Activated CD4-positive, alpha-beta T cell treated with anti-CD3 and anti-CD28 coated beads for 24 hours (primary cell): ENCODE data around the gene ACSL6.

Experiments used
- DNase-seq, 2 donors: peaks; one replicate each; pipeline ENCODE4 v3.0.0-alpha.2; 2020; ENCODE audit warnings: low read depth in 2 of 2

The ACSL6 gene

DNA sequence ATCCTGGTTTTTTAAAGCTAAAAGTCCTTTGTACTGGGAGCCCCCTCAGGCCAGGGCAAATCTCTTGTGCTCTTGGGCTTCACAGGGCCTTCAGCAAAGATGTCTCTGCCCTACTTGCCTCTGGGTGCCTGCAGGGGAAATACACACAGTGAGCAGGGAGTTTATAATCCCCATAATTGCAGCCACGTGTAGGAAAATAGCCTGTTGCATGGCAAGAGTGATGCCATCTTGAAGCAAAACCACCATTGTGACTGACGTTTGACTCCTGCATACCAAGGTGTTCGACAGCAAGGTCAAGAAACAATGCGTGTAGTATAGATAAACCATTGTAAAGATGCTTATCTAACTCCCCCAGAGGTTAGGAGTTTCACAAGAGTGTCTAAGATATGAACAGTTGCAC, 37.6 kb upstream of the ACSL6 start:
- no peak for DNase-seq

DNA sequence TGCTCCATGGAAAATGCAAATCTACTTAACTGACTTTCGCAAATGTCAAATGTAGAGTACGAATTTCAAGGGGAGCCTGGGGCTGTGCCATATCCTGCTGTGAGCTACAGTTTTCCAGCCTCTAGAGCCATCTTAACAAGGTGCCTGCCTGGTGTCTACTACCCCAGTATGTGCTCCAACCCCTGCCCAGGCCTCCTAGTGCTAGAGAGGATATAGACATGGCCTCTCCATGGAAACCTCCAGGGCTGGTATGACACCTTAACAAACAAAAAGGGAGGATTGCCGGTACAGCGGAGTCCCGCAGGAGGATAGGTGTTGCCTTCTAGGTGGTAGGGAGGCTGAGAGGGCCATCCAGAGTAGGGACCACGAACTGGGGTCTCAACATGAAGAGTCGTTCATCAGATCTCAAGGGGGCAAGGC, 35.4 kb upstream of the ACSL6 start:
- DNase-seq: no peak

DNA sequence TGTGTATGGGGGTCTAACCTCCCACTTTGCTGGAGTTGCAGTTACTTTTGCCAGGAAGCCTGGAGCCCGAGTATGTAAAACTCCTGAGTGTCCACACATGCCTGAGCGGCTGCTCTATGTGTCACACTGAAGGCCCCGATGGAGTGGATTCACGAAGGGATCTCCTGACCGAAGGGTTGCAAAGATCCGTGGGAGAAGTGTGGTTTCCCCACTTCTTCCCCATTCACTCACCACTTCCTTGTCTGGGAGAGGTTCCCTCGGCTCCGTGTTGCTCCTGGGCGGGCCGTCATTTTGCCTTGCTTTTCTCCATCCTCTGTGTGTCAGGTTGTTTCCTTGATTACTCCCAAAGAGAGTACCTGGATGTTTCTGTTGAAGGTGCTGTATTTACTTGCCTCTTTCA, 32.7 kb upstream of the ACSL6 start:
- DNase-seq: no peak

DNA sequence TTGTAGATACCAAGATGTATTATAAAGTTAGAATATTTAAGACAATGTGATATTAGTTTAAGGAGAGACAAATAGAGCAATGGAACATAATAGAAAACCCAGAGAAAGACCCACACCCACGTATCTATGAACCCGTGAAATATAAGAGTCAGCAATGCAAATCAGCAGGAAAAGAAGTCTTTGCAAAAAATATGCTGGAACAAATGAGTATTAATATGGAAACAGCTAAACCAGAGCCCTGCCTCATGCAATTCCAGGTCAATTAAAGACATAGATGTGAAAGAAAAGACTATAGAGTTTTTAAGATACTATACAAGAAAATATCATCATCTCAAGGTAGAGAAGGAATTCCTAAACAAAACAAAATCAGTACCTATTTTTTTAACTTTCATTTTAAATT, 25.9 kb upstream of the ACSL6 start:
- DNase-seq: no peak

DNA sequence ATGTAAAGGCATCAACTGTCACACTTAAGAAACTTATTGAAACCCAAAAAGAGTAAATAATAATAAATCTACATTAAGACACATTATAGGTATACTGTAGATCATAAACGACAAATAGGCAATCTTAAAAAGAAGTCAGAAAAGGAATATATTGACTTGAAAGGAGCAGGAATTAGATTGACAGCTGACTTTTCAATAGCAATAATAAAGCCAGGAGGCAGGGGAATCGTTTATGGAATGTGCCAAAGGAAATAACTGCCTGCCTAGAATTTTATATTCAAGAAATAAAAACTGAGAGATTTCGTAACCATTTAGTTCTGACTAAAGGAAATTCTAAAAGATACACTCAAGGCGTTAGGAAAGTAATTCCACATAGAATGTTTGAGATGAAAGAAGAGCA, 21.7 kb upstream of the ACSL6 start:
- DNase-seq: no peak

DNA sequence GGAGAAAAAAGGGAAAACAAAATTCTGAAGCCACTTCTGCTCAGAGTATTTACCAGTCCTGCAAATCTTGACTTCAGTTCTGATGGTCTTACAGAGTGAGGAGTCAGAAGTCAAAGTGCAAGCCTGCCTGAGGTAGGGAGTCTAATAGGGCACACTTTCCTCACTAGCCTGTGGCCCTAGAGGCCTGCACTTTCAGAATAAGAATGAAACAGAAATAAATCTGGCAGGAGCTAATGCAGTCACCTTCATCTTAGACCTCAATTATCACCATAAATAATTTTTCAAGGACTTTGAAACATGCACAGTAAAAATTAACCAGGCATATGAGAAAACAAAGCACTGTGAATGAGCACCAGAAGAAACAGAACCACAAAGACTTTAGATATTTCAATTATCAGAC, 20.7 kb upstream of the ACSL6 start:
- DNase-seq: no peak

DNA sequence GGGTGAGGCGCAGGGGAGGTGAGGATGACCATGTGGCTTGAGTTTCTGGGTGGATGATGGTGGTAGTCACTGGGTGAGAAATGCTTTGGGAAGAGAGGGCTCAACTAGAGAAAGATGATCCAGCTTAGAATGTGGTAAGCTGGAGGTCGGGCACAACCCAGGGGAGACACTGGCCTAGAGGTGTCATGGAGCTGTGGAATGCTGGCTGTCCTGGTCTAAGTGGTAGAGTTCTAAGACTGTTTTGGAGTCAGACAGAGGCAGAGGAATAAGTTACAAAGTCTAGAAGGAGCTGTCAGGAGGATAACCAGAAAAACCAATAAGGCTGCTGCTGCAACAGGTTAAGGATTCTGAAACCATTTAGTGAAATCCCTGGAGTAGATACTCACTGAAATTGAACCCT, 19.2 kb upstream of the ACSL6 start:
- no peak for DNase-seq

DNA sequence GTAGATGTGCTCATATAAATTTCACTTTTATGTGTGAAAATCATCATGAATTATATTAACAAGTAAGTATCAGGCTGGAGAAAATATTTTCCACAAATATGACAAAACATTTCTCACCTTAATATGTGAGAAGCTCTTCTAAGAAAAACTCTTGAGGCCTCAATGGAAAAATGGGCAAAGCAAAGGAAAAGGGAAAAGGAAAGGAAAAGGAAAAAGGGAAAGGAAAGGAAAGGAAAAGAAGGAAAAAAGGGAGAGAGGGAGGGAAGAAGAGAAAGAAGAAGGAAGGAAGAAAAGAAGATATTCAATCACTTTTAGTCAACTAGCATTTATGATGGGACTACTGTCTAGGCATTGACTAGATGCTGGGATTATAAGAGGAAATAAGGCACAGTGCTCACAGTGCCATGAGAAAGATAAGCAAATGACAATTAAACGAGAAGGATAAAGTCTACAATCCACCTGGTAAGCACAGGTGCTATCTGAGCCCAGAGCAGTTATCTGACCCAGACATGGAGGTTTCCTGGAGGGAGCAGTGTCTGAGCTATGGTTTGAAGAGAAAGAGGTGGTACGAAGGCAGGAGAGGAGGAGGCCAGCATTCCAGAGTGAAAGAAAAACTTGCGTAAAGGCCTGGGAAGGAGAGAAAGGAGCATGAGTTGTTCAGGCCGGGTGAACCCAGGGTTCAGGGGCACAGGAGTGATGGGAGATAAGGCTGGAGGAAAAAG, 18.3 kb upstream of the ACSL6 start:
- no peak for DNase-seq

DNA sequence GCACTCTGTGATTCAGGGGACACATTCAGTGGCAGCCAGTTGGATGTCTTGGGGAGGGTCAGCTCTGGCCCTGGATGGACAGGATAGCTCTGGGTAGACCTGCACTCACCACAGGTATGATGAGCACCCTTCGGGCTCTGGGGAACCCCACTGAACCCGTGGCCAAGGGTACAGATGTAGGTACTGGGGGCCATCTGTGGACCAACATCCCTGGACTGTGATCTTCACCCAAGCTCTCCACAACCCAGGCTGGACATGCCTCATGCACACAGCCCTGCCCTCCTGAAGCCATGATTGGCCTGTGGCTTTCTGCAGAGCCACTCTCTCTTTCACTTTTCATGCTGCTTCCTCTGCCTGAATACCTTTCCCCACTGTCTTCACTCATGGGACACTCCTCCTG, 15.6 kb upstream of the ACSL6 start:
- DNase-seq: no peak

DNA sequence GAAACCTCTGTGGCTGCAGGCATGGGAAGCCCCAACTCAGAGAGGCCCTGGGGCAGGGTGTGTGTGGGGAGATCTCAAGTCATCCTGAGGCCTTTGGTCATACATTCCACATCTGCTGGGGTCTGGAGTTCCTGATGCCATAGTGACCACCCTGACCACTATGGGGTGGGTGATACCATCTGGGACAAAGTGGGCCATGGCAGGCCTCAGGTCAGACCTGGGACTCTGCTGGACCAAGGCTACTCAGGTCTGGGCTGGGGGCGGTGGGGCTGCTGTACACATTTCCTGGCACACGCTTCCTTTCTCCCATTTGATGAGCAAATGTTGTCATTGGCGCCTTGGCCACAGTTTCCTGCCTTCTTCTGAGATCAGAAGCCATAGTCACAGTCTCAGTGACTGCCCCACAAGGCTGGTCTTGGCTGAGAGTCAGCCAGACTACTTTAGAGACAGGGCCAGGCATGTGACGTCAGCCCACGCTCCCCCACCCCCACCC, 15.1 kb upstream of the ACSL6 start:
- no peak for DNase-seq

DNA sequence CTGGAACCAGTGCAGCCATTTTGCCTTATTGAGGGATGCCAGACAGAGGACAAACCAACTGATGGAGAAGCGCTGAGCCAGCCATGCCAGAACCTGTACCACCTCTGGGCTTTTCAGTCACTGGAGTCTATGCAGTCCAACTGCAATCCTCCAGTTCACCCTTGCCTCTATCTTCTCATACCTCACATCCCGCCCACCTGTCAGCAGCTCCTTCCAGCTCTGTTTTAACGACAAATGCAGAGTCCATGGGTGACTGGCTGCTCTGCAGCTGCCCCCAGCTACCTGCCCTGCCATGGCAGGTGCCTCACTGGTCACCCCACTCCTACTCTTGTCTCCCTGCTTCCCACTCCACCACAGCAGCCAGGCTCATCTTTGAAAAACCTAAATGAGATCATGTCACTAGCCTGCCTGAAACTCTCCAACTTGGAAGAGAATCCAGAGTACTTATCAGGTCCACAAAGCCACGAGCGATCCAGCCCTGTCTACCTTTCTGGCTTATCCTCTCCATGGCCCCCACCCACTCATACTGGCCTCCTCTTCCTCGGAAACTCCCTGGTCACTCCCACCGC, 14.0 kb upstream of the ACSL6 start:
- DNase-seq: no peak

DNA sequence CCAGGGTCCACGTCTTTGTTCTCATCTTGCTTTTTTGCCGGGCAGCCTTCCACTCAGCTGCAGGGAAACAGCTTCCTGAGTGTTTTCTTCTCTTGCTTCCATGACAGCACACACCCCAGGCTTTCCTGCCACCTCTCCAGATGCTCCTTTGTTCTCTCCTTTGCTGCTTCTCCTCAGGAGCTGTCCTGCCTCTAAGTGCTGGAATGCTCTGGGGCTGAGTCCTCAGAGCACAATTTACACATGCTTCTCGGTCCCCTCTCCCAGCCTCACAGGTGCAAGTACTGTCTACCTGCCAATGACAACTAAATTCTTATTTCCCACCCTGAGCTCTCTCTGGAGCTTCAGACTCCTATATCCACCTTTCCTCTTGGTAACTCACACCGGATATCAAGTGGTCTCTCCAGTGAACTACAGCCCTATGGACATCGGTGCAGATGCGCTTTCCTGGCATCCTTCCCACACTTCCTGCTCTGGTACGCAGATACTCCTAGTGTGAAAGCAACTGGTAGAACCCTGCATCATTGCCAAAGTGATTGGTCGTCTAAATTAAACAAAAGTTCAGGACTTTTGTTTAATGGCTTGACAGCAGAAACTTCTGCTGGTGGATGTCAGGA, 13.4 kb upstream of the ACSL6 start:
- no peak for DNase-seq

DNA sequence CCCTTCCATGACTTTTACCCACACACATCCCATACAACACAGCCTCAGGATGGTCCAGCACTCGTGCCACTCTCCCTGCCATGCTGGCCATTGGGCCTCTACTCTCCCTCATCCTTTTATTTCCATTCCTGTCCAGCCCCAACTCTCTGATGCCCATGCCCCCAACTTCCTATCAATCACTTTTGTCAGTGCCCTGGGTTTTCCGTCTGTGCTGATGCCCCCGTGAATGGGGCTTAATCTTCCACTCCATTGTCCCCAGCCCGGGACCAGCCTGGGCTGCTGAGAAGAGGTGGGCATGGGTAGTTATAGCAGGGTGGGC, 12.6 kb upstream of the ACSL6 start:
- no peak for DNase-seq

DNA sequence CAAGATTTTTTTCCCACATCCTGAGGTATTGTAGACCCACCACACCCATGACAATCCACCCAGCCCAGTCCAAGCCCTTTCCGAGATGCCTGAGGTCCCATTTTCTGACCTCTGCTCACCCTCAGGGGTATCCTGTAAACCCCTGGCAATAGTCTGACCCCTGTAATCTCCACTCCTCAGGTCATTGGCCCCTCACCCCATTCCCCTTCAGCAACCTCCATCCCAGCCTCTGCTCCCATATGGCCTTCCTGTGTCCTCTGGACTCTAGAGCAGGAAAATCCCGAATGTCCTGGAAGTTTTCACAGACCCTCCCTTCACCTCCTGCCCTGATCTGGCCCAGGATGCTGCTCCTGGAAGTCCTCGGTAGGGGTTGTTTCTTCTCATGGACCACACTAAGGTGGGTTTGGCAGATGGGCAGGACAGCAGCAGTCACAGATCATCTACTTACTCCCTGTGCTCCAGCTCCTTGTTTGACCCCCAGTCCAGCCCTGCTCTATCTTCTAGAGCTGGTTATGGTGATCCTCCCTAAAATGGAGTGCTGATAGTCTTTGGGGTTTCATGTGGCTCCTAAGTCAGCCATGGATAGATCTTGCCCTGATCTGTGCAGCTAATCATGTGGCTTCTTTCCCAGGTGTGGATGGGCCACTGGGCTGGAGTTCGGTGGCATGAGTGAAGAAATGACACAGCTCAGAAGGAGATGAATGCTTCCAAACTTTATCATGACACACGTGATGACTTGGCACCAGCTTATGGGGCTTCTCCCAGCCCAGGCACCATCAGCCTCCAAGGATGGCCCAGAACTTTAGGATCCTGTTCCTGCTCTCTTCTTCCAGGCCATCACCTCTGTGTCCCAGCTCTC, 12.0 kb upstream of the ACSL6 start:
- DNase-seq: no peak

DNA sequence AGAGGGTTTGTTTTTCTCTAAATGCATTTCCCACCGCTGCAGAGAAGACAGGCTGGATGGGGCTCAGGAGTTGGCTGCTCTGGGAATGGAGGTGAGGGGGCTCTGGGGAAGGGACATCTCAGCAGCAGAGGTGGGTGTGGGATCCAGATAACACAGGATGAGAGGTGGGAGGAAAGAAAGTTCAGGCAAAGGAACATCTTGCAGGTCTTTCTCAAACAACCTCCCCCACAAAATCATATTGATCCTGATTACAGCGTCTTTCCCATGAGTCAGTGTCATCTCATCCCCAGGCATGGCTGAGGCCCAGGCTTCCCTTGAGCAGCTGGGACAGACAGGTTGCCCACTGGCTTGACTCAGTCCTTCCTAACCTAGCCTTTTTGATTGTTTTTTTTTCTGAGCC, 11.3 kb upstream of the ACSL6 start:
- peak in 1 of 2 donors; percentile 43 for DNase-seq

DNA sequence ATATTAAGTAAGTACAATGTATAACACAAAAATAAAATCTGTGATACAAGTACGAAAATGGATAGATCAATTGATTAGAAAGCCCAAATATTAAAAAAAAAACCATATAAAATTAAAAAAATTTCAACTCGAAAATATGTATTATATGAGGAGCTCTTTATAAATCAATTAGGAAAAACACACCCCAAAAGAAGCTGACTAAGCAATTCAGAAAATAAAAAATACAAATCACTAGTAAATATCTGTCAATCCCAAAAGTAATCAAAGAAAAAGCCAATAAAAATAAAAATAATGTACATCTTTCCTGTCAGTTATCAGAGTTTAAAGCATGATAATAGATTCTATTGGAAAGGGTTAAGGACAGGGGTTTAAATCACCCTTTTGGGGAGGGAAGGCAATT, 10.2 kb upstream of the ACSL6 start:
- no peak for DNase-seq

DNA sequence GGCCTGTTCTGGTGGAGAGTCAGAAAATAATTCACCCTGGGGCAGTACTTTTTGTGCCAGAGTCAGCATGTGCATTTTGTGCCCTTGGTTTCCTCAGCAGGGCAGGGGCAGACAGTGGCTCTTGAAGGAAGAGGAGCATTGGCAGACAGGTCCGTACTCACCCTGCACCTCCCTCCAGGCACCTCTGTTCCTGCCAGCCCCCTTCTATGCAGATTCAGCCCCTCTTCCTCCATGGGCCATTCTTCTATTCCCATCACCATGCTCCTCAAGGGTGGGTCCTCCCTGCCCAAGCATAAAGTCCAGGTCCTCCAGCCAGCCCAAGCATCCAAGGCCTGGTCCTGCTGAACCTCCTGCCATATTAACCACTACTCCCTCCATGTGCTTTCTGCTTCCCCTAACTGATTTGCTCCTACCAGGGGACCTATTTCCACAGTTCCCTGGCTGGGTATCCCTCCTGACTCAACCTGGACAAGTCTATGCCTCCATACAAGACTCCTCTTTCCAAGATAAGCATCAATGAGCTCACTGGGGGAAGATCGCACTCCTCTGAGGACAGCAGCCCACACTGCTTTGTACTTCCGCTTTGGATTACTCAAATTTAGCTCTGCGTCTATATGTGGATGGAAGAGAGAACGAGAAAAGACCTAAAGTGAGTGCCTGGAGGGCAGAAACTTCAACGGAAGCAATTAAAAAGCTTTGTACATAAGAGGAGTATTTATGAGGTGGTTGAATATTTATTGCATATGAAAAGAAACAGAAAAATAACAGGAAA, 9.3 kb upstream of the ACSL6 start:
- DNase-seq: no peak

DNA sequence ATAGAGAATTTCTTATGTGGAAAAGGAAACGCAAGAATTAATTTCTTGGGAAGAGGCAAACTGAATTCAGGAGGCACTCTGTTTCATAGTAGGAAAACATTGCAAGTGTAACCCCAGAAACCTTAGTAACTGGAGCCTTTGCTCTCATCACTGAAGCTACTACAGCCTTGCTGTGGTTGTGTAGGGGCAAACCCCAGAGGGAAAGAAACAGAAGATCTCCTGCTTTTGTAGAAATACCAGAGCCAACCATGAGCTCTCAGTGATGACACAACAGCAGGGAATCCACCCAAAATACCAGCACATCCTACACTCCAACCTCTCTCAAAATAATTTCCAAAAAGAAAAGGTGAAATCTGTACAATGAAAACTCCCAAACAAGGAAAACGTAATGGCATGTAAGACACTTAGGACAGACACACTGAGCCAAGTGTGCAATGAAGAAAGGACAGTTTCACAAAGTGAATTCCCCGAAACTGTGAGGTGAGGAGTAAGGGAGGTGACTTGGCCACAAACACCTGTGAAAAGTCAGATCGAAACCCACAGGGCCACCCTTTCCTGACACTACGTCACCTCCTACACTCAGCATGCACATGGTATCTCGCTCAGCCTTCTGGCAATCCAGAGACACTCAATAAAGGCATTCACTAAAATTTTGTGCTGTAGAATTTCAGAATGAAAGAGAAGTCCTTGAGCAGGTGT, 8.5 kb upstream of the ACSL6 start:
- peak; percentile 55 to 57 for DNase-seq

DNA sequence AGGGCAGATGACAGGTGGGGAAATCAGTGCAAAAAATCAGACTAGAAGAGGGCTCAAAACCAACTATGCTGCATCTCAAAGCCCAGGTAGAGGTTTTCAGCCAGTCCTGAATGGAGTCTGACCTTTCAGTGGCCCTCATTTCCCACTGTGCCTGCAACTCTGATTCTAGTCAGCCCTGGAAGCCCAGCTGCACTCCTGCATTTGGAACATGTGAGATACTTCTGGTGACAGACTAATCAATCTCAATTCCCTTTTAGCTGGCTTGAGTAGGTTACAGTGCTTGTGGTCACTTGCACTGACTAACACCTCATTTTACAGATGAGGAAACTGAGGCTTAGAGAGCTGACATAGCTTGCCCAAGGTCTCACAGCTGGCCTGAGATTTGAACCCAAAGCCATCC, 7.9 kb upstream of the ACSL6 start:
- DNase-seq: no peak

DNA sequence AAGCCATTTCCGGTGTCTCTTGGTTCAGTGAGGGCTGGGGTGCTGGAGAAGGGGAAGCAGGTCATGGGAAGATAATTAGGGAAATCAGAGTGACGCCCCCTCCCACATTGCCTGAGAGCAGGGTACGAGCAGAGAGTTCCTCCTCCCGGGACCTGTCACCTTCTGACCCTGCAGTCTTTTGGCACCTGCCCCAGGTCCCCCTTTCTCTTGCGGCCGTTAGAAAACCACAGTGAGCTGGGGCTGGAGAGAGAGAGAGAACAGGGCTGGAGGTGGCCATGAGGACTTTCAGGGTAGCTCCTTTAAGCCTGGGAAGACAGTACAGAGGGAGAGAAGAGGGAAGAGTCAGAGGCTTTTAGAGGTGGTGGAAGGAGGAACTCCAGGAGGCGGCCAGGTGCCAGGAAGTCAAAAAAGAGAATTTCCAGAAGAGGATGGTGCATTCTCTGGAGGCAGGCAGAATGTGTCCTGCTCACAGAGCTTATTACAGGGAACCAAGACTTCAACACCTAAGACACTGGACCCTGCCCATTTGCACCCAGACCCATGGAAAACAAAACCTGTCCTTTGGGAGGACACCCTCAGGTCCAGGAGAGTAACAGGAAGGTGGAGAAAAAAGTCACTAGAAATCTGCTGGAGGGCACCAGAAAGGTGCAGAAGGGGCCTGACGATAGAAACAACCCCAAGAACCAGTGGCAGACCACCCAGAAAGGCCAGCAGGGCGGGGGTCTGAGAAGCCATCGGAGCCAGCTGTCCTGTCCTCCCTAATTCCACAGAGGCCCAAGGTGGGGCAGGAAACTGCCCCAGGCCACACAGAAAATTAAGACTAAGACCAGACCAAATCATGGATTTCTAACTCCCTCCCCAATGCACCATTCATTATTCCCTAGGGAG, 6.5 kb upstream of the ACSL6 start:
- no peak for DNase-seq
